GM12892 (cell line): ENCODE measurements around the gene VMO1.

Experiments
- POLR2A ChIP-seq: IDR thresholded peaks from 2 replicates; pipeline ENCODE4 v1.6.1; 2011; ENCODE audit warnings: low read depth, low read length, control low read depth
- POLR2AphosphoS5 ChIP-seq: IDR thresholded peaks from 2 replicates; pipeline ENCODE4 v1.6.1; 2011; ENCODE audit warnings: low read depth, low read length, control low read depth
- TAF1 ChIP-seq: IDR thresholded peaks from 2 replicates; pipeline ENCODE4 v1.6.1; 2011; ENCODE audit warnings: low read depth, mild to moderate bottlenecking, control low read depth, low read length, borderline replicate concordance

DNA sequence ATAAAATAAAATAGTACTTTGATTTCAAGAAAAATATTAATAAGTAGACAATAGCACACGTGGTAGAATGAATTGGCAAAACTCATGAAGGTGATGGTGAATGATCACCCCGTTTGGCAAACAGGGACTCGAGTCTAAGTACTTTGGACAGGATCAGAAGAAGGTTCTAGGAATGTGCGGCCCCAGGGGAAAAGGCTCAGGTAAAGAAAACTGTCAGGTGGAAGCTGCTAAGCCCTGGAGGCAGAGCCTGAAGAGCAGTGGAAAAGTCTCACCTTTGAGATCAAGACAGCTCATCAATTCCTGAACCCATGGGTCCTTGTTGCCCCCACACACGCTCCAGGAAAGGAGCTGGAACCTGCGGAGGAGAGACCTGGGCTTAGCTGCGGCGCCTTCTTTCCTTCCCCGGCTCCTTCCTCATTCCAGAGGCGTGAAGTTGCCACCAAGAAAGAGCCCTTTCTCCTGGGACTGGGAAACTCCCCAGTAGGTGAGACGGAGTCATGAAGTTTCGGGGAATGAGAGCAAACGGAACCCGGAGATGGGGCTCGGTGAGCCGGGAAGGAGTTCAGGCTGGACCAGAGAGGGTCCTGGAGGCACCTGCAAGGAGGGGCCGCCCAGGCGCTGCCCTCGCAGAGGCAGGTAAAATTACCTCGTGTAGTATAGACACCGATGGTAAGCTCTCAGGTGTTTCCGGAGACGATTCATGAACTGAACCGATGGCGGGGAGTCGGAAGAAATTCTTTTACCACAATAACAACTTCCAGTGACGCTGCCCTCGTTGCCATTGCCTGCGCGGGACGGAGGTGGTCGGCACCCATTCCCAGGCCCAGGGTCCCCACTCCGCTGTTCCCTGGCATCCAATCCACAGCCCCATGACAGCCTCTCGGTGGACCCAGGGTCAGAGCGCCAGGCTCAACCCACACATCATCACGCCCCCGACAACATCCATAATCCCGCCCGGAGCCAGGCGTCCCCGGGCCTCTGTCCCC is 47.7 kb downstream of the VMO1 start:
- TF ChIP-seq POLR2AphosphoS5 (no peak), POLR2A (no peak), TAF1 (no peak)
